Caco-2 (cell line): Measurements from ENCODE around the gene SLC29A3. TPM values are rescaled to one million over a fixed set of nuclear protein-coding genes. Genes with fewer than 3 reads are reported as not detected.

Experiments
- BruUV-seq: library from RNA; stranded (reverse); fragments of 400-500 nt; replicated peaks from 2 replicates; lab custom pipeline; 2021; lab: Mats Ljungman, UMichigan
- CTCF ChIA-PET: fragments of 300-600 bp; sonication (Branson Sonifier 250); formaldehyde crosslinking; loops from one replicate; lab custom pipeline; 2022; ENCODE audit warnings: antibody characterized with exemption; lab: Charles Lee
- POLR2A ChIA-PET: fragments of 300-600 bp; sonication (Branson Sonifier 250); formaldehyde crosslinking; loops from one replicate; lab custom pipeline; 2022; ENCODE audit warnings: antibody characterized with exemption; lab: Charles Lee
- DNase-seq, 2 experiments: peaks; one replicate each; pipeline versions ENCODE4 v3.0.0 to v3.0.0-alpha.2; 2020 to 2022
- H3K27me3 ChIP-seq: replicated peaks from 2 replicates; pipeline ENCODE4 v1.6.0; 2011; ENCODE audit warnings: low read length; ENCODE audit not compliant: control insufficient read depth, insufficient read depth
- H3K36me3 ChIP-seq: 2 replicates; pipeline ENCODE4 v1.5.1; 2011; ENCODE audit warnings: low read length; ENCODE audit not compliant: control insufficient read depth, insufficient read depth
- H3K4me1 ChIP-seq: fragments of 250-450 bp; sonication (Bioruptor Pico); 2 replicates; pipeline ENCODE4 v1.5.1; 2020; ENCODE audit warnings: mild to moderate bottlenecking
- H3K4me3 ChIP-seq: 2 replicates; pipeline ENCODE4 v1.5.1; 2011; ENCODE audit warnings: low read depth, mild to moderate bottlenecking, control low read depth, low read length
- H3K9me3 ChIP-seq: fragments of 250-450 bp; sonication (Bioruptor Pico); 2 replicates; pipeline ENCODE4 v1.5.1; 2020; ENCODE audit warnings: mild to moderate bottlenecking, moderate library complexity
- H3K27ac Mint-ChIP-seq: one replicate; pipeline ENCODE4 v1.8.0; 2022; ENCODE audit warnings: mixed read lengths; ENCODE audit not compliant: unreplicated experiment
- H3K27me3 Mint-ChIP-seq: one replicate; pipeline ENCODE4 v1.8.0; 2022; ENCODE audit warnings: mixed read lengths; ENCODE audit not compliant: insufficient read depth, unreplicated experiment
- H3K36me3 Mint-ChIP-seq: one replicate; pipeline ENCODE4 v1.8.0; 2022; ENCODE audit warnings: mild to moderate bottlenecking, mixed read lengths; ENCODE audit not compliant: insufficient read depth, unreplicated experiment
- H3K4me1 Mint-ChIP-seq: one replicate; pipeline ENCODE4 v1.8.0; 2022; ENCODE audit warnings: low read depth, mixed read lengths; ENCODE audit not compliant: unreplicated experiment
- H3K4me3 Mint-ChIP-seq: one replicate; pipeline ENCODE4 v1.8.0; 2022; ENCODE audit warnings: mild to moderate bottlenecking, moderate library complexity, mixed read lengths; ENCODE audit not compliant: unreplicated experiment
- H3K9me3 Mint-ChIP-seq: one replicate; pipeline ENCODE4 v1.8.0; 2022; ENCODE audit warnings: mixed read lengths; ENCODE audit not compliant: unreplicated experiment
- CTCF ChIP-seq, 2 experiments: fragments of 200-600 bp in 1 of 2; IDR thresholded peaks; 1 replicate in 1 of 2; 2 replicates in 1 of 2; pipeline versions ENCODE4 v1.5.1 to v1.8.0; 2011 to 2022; ENCODE audit warnings: antibody characterized with exemption in 1 of 2, control low read depth in 1 of 2, inconsistent platforms in 1 of 2, low read depth in 1 of 2, low read length in 1 of 2, mild to moderate bottlenecking in 1 of 2, moderate library complexity in 1 of 2; ENCODE audit not compliant: insufficient read depth in 1 of 2, severe bottlenecking in 1 of 2, unreplicated experiment in 1 of 2
- intact Hi-C: fragments of 100-400 bp; cut with micrococcal nuclease; formaldehyde crosslinking; loops from one replicate; pipeline ENCODE4 v1.10.0; 2022; ENCODE audit not compliant: unreplicated experiment
- total RNA-seq: library from RNA; stranded (reverse); gene quantifications from 2 replicates; pipeline ENCODE4 v1.2.3, GENCODE V29; 2022

Gene SLC29A3
- total RNA-seq, 1 experiment from 2014 or later = 20.7 TPM

- no peaks in the 10 kb centered on the region for H3K9me3 Mint-ChIP-seq
- ChIA-PET POLR2A (no interaction called here), CTCF (no interaction called here)
- Histone ChIP-seq H3K36me3 (no peaks in the 10 kb centered on the region), H3K27me3 (no peaks in the 10 kb centered on the region), H3K9me3 (no peaks in the 10 kb centered on the region), H3K4me3 (no peak overlapping the region), H3K4me1 (0 out of 2 replicates have a peak, but pooled peaks cover 7% of the 10 kb centered on the region)
- no peak for DNase-seq
- H3K4me3 Mint-ChIP-seq = no peak overlapping the region
- TF ChIP-seq CTCF (IDR thresholded peaks at IDR 0.05; ENCODE audit: insufficient read depth in 1 of 2, low read depth in 1 of 2, low read length in 1 of 2, severe bottlenecking in 1 of 2, unreplicated experiment in 1 of 2) = no peak
- no TSS peak for BruUV-seq
- H3K27ac Mint-ChIP-seq = no peak overlapping the region
- no peaks in the 10 kb centered on the region for H3K36me3 Mint-ChIP-seq
- H3K27me3 Mint-ChIP-seq = no peaks in the 10 kb centered on the region
- H3K4me1 Mint-ChIP-seq = peaks cover 7% of the 10 kb centered on the region
- intact Hi-C loops = no loop called here
Measured at GRCh38 chr10:71273506-71273905, 45.6 kb upstream of the SLC29A3 start.

- Histone ChIP-seq H3K27me3 (no peaks in the 10 kb centered on the region), H3K36me3 (no peaks in the 10 kb centered on the region), H3K9me3 (no peaks in the 10 kb centered on the region), H3K4me1 (0 out of 2 replicates have a peak, but pooled peaks cover 4% of the 10 kb centered on the region), H3K4me3 (no peak overlapping the region)
- no peak overlapping the region for H3K4me3 Mint-ChIP-seq
- peak; percentile 22 to 43 for TF ChIP-seq CTCF (IDR thresholded peaks at IDR 0.05; ENCODE audit: insufficient read depth in 1 of 2, low read depth in 1 of 2, low read length in 1 of 2, severe bottlenecking in 1 of 2, unreplicated experiment in 1 of 2)
- CTCF ChIA-PET = interaction anchor here (1.2 to 1.4 kb wide), 2 partner anchors 9 kb away, joined by 5 to 10 read pairs; no protein-coding TSS in a partner anchor
- DNase-seq = no peak
- no peaks in the 10 kb centered on the region for H3K27me3 Mint-ChIP-seq
- no TSS peak for BruUV-seq
- peaks cover 5% of the 10 kb centered on the region for H3K4me1 Mint-ChIP-seq
- POLR2A ChIA-PET = no interaction called here
- intact Hi-C loops = no loop called here
- H3K36me3 Mint-ChIP-seq = no peaks in the 10 kb centered on the region
- no peaks in the 10 kb centered on the region for H3K9me3 Mint-ChIP-seq
- no peak overlapping the region for H3K27ac Mint-ChIP-seq
Measured at GRCh38 chr10:71274901-71275796, 43.9 kb upstream of the SLC29A3 start.

GRCh38 chr10:71276873-71277272, 42.2 kb upstream of the SLC29A3 start:
- no peak overlapping the region for H3K4me3 Mint-ChIP-seq
- no peaks in the 10 kb centered on the region for H3K27me3 ChIP-seq
- BruUV-seq = no TSS peak
- H3K36me3 ChIP-seq = no peaks in the 10 kb centered on the region
- H3K9me3 ChIP-seq = no peaks in the 10 kb centered on the region
- H3K27ac Mint-ChIP-seq = no peak overlapping the region
- H3K36me3 Mint-ChIP-seq = no peaks in the 10 kb centered on the region
- H3K9me3 Mint-ChIP-seq = no peaks in the 10 kb centered on the region
- intact Hi-C loops = no loop called here
- DNase-seq = no peak
- H3K4me1 ChIP-seq = no peaks in the 10 kb centered on the region
- H3K4me3 ChIP-seq = no peak overlapping the region
- CTCF ChIA-PET = interaction anchor here (0.6 to 1.1 kb wide), 2 partner anchors 13 to 566 kb away, joined by 3 read pairs; no protein-coding TSS in a partner anchor
- no peaks in the 10 kb centered on the region for H3K4me1 Mint-ChIP-seq
- POLR2A ChIA-PET = no interaction called here
- no peaks in the 10 kb centered on the region for H3K27me3 Mint-ChIP-seq
- no peak for TF ChIP-seq CTCF (IDR thresholded peaks at IDR 0.05; ENCODE audit: insufficient read depth in 1 of 2, low read depth in 1 of 2, low read length in 1 of 2, severe bottlenecking in 1 of 2, unreplicated experiment in 1 of 2)
